GM12878 (cell line): ENCODE data around the gene RASGRF1. TPM values are rescaled to one million over a fixed set of nuclear protein-coding genes. Genes with fewer than 3 reads are reported as not detected.

ENCODE experiments used
- ATAC-seq: fragments of 200-7000 bp; cut with Tn5 transposase; 3 replicates; pipeline ENCODE4 v1.9.1; 2020; ENCODE audit warnings: mild to moderate bottlenecking, moderate library complexity
- BruUV-seq: library from RNA; stranded (reverse); fragments of 400-500 nt; replicated peaks from 2 replicates; lab custom pipeline; 2021; lab: Mats Ljungman, UMichigan
- CTCF ChIA-PET: fragments of 300-600 bp; sonication (Branson Sonifier 250); formaldehyde crosslinking; extraction: SDS; loops from one replicate; lab custom pipeline; 2021; ENCODE audit warnings: inconsistent platforms; lab: Yijun Ruan, JAX
- POLR2A ChIA-PET: fragments of 350-600 bp; formaldehyde crosslinking; extraction: SDS; loops from one replicate; lab custom pipeline; 2021; ENCODE audit warnings: inconsistent platforms; lab: Charles Lee
- RAD21 ChIA-PET: fragments of 300-600 bp; sonication (Branson Sonifier 250); formaldehyde crosslinking; loops from one replicate; lab custom pipeline; 2023; ENCODE audit warnings: antibody characterized with exemption; ENCODE audit not compliant: unreplicated experiment; lab: Charles Lee
- SMC1A ChIA-PET: fragments of 300-600 bp; sonication (Branson Sonifier 250); formaldehyde crosslinking; loops from one replicate; lab custom pipeline; 2023; ENCODE audit not compliant: unreplicated experiment, uncharacterized antibody; lab: Charles Lee
- DNase-seq: peaks from one replicate; pipeline ENCODE4 v3.0.0-alpha.2; 2011; ENCODE audit warnings: low read depth, low spot score
- FAIRE-seq: peaks from 3 replicates; lab custom pipeline; 2011; peaks lifted over from hg19 to GRCh38; lab: Jason Lieb, UNC
- H2AFZ ChIP-seq: 2 replicates; pipeline ENCODE4 v1.6.0; 2011; ENCODE audit warnings: low read depth, low read length, control low read depth; ENCODE audit not compliant: control insufficient read depth
- H3K27ac ChIP-seq: 2 replicates; pipeline ENCODE4 v1.5.1; 2011; ENCODE audit warnings: control low read depth; ENCODE audit not compliant: control insufficient read depth, insufficient read depth
- H3K27me3 ChIP-seq, 2 experiments: replicated peaks in 1 of 2; 2 replicates each; pipeline versions ENCODE4 v1.6.0 to v1.6.1; 2011; ENCODE audit warnings: low read length in 1 of 2; ENCODE audit not compliant: control insufficient read depth in 2 of 2, insufficient read depth in 2 of 2
- H3K36me3 ChIP-seq, 2 experiments: 2 replicates each; pipeline ENCODE4 v1.5.1; 2011; ENCODE audit warnings: low read length in 1 of 2; ENCODE audit not compliant: control insufficient read depth in 2 of 2, insufficient read depth in 2 of 2
- H3K4me1 ChIP-seq: 2 replicates; pipeline ENCODE4 v1.6.1; 2011; ENCODE audit warnings: mild to moderate bottlenecking, low read length, moderate library complexity, mixed read lengths; ENCODE audit not compliant: control insufficient read depth, insufficient read depth
- H3K4me2 ChIP-seq: 2 replicates; pipeline ENCODE4 v1.6.0; 2011; ENCODE audit warnings: control low read depth; ENCODE audit not compliant: control insufficient read depth, insufficient read depth
- H3K4me3 ChIP-seq: fragments of 200-600 bp; sonication (generic); 2 replicates; pipeline ENCODE4 v1.5.1; 2016
- H3K79me2 ChIP-seq: 2 replicates; pipeline ENCODE4 v1.6.0; 2011; ENCODE audit warnings: low read length; ENCODE audit not compliant: control insufficient read depth, insufficient read depth
- H3K9ac ChIP-seq: 2 replicates; pipeline ENCODE4 v1.8.0; 2011; ENCODE audit warnings: low read length, control low read depth, mixed read lengths; ENCODE audit not compliant: control insufficient read depth, insufficient read depth
- H3K9me3 ChIP-seq: replicated peaks from 3 replicates; pipeline ENCODE4 v1.5.1; 2011; ENCODE audit warnings: mild to moderate bottlenecking, low read length; ENCODE audit not compliant: control insufficient read depth, insufficient read depth
- H4K20me1 ChIP-seq: 2 replicates; pipeline ENCODE4 v1.6.0; 2011; ENCODE audit not compliant: control insufficient read depth, insufficient read depth
- BCL11A ChIP-seq: IDR thresholded peaks from 2 replicates; pipeline ENCODE4 v1.6.1; 2011; ENCODE audit warnings: low read depth, low read length
- BRCA1 ChIP-seq: IDR thresholded peaks from 2 replicates; pipeline ENCODE4 v1.6.1; 2011; ENCODE audit warnings: low read depth, low read length, improper control_type of control experiment
- CBFB ChIP-seq: IDR thresholded peaks from 2 replicates; pipeline ENCODE4 v1.6.1; 2016; ENCODE audit warnings: antibody characterized with exemption, low read depth
- CREM ChIP-seq: IDR thresholded peaks from 2 replicates; pipeline ENCODE4 v1.6.1; 2014; ENCODE audit warnings: antibody characterized with exemption, low read depth
- EED ChIP-seq: sonication (generic); IDR thresholded peaks from 2 replicates; pipeline ENCODE4 v1.6.1; 2016; ENCODE audit warnings: antibody characterized with exemption, low read depth
- FOXK2 ChIP-seq: fragments of 450-650 bp; IDR thresholded peaks from 2 replicates; pipeline ENCODE4 v1.6.1; 2017; ENCODE audit warnings: mild to moderate bottlenecking, moderate library complexity
- FOXM1 ChIP-seq: IDR thresholded peaks from 2 replicates; pipeline ENCODE4 v1.6.1; 2012; ENCODE audit warnings: low read depth, mild to moderate bottlenecking, inconsistent platforms, low read length, moderate library complexity
- HDGF ChIP-seq: fragments of 450-650 bp; IDR thresholded peaks from 2 replicates; pipeline ENCODE4 v1.6.1; 2016; ENCODE audit warnings: antibody characterized with exemption
- MEF2A ChIP-seq: IDR thresholded peaks from 2 replicates; pipeline ENCODE4 v1.6.1; 2011; ENCODE audit warnings: low read depth, mild to moderate bottlenecking, low read length, moderate library complexity; ENCODE audit not compliant: insufficient read depth
- NFIC ChIP-seq: IDR thresholded peaks from 2 replicates; pipeline ENCODE4 v1.6.1; 2012; ENCODE audit warnings: low read depth, mild to moderate bottlenecking, inconsistent platforms, low read length, moderate library complexity
- NR2C1 ChIP-seq: fragments of 450-650 bp; IDR thresholded peaks from 2 replicates; pipeline ENCODE4 v1.6.1; 2017; ENCODE audit warnings: antibody characterized with exemption, mild to moderate bottlenecking, moderate library complexity
- POLR2AphosphoS2 ChIP-seq: IDR thresholded peaks from 2 replicates; pipeline ENCODE4 v1.6.1; 2011; ENCODE audit warnings: low read depth, mild to moderate bottlenecking, low read length, improper control_type of control experiment, moderate library complexity
- RBBP5 ChIP-seq: fragments of 200-600 bp; sonication (generic); conservative IDR thresholded peaks from 2 replicates; pipeline ENCODE4 v1.6.1; 2016
- SIN3A ChIP-seq: IDR thresholded peaks from 2 replicates; pipeline ENCODE4 v1.6.1; 2012; ENCODE audit warnings: low read depth, low read length, improper control_type of control experiment
- SMARCA5 ChIP-seq: fragments of 450-650 bp; IDR thresholded peaks from 2 replicates; pipeline ENCODE4 v1.6.1; 2017; ENCODE audit warnings: mild to moderate bottlenecking
- TCF12 ChIP-seq: IDR thresholded peaks from 2 replicates; pipeline ENCODE4 v1.6.1; 2011; ENCODE audit warnings: low read depth, mild to moderate bottlenecking, low read length
- ZBED1 ChIP-seq: IDR thresholded peaks from 2 replicates; pipeline ENCODE4 v1.6.1; 2016; ENCODE audit warnings: borderline replicate concordance
- ZNF274 ChIP-seq: IDR thresholded peaks from one replicate; pipeline ENCODE4 v1.8.0; 2011; ENCODE audit not compliant: insufficient read length, insufficient read depth
- WGBS: methylation state at CpG from one replicate; pipeline ENCODE4 v1.1.6; 2016; ENCODE audit warnings: low lambda C conversion rate; ENCODE audit not compliant: insufficient replicate concordance, insufficient coverage; ENCODE audit errors: missing lambda C conversion rate; 5-methylcytosine and 5-hydroxymethylcytosine counted together
- in situ Hi-C: fragments of 300-500 bp; cut with MboI; formaldehyde crosslinking; loops from 9 replicates; pipeline ENCODE4 v1.14.3; 2018; ENCODE audit warnings: mixed read lengths
- intact Hi-C: fragments of 100-400 bp; cut with micrococcal nuclease; formaldehyde crosslinking; loops from one replicate; pipeline ENCODE4 v1.14.2; 2022; ENCODE audit not compliant: unreplicated experiment
- polyA plus RNA-seq, 11 experiments: library from polyadenylated mRNA; depleted of rRNA in 4 of 11; unstranded in 6 of 11; stranded (reverse) in 5 of 11; fragments of >200 nt; fragmentation: Nextera tagmentation in 4 of 11; fragmentation: Illumina TruSeq in 1 of 11; extraction: Ambion mirVana in 4 of 11; extraction: Trizol in 1 of 11; gene quantifications; 1 replicate in 1 of 11; 2 replicates in 10 of 11; pipeline versions ENCODE4 v1.2.1 to v1.2.3, GENCODE V29; 2011 to 2016; ENCODE audit warnings: inconsistent platforms in 2 of 11, missing spikeins in 2 of 11, low read depth in 1 of 11
- total RNA-seq, 4 experiments: library from RNA; depleted of rRNA in 3 of 4; stranded (reverse); fragments of >200 nt in 3 of 4; fragmentation: Illumina TruSeq in 1 of 4; extraction: Trizol in 1 of 4; gene quantifications; 2 replicates each; pipeline versions ENCODE4 v1.2.1 to v1.2.3, GENCODE V29; 2013 to 2021
- TF ChIP-seq, protein P1 (sequence below): fragments of 150-350 bp; IDR thresholded peaks from 2 replicates; pipeline ENCODE4 v1.6.1; 2016; ENCODE audit warnings: low read depth, low read length

Gene RASGRF1
- total and polyA plus RNA-seq, 10 of the 15 experiments (the other 5 are each of a cell fraction or from before 2014, with no cell fraction given), result 0.20 to 1.9 (median 0.86) TPM

GRCh38 chr15:79068790-79069189 is 21.8 kb downstream of the RASGRF1 start:
- Histone ChIP-seq H3K36me3 (no peaks in the 10 kb centered on the region), H3K9me3 (no peaks in the 10 kb centered on the region), H3K9ac (no peak overlapping the region), H4K20me1 (no peaks in the 10 kb centered on the region), H3K4me1 (no peaks in the 10 kb centered on the region), H3K4me3 (no peak overlapping the region), H3K27ac (no peak overlapping the region), H3K4me2 (no peak overlapping the region), H3K79me2 (no peaks in the 10 kb centered on the region), H2AFZ (no peak overlapping the region), H3K27me3 (peaks cover 0 to 2% of the 10 kb centered on the region in 2 experiments; a peak in 1 of 4 replicates)
- no peak for ATAC-seq
- no TSS peak for BruUV-seq
- ChIA-PET POLR2A (no interaction called here), CTCF (no interaction called here), SMC1A (no interaction called here), RAD21 (no interaction called here)
- WGBS, result 0% methylated on average over 2 of the region's 2 CpGs
- TF ChIP-seq BCL11A (no peak), ZBED1 (no peak)
- intact Hi-C loops, result no loop called here
- FAIRE-seq, result no peak
- no peak for DNase-seq
- in situ Hi-C loops, result no loop called here

DNA sequence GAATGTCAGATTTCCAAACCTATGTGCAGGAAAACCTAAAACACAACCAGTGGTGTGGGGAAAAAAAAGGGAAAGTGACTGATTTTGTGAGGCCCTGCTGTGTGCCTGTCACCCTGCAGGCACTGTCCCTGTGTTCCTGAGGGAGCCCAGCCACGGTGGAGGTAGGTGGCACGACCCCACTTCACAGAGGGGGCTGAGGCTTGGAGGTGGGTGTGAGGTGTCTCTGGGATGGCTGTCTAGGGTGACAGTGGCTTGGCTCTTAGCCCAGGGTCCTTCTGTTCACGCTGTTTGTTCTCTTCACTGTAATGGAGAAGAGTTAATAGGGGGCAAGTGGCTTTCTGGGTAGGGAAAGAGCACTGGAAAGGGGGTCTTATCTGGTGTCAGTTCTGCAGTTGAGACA is 22.6 kb downstream of the RASGRF1 start:
- ChIA-PET SMC1A (no interaction called here), RAD21 (no interaction called here), CTCF (interaction anchor here (0.7 kb wide), 1 partner anchor 39 kb away, joined by 3 read pairs; no protein-coding TSS in a partner anchor), POLR2A (interaction anchor here (0.5 kb wide), 1 partner anchor 38 kb away, joined by 3 read pairs; no protein-coding TSS in a partner anchor)
- Histone ChIP-seq H3K9me3 (no peaks in the 10 kb centered on the region), H3K4me1 (no peaks in the 10 kb centered on the region), H3K4me2 (no peak overlapping the region), H4K20me1 (no peaks in the 10 kb centered on the region), H3K36me3 (no peaks in the 10 kb centered on the region), H3K27me3 (peaks cover 0 to 2% of the 10 kb centered on the region in 2 experiments; a peak in 1 of 4 replicates), H3K9ac (no peak overlapping the region), H3K27ac (no peak overlapping the region), H2AFZ (no peak overlapping the region), H3K79me2 (no peaks in the 10 kb centered on the region), H3K4me3 (no peak overlapping the region)
- no TSS peak for BruUV-seq
- no peak for ATAC-seq
- intact Hi-C loops (no loop called here), in situ Hi-C loops (no loop called here)
- no peak for FAIRE-seq
- no peak for DNase-seq
- 13% methylated on average over 3 of the region's 3 CpGs for WGBS
- TF ChIP-seq SIN3A (no peak), NFIC (no peak), NR2C1 (no peak), FOXM1 (no peak), SMARCA5 (no peak), BRCA1 (no peak), EED (no peak), POLR2AphosphoS2 (no peak), RBBP5 (no peak), FOXK2 (no peak), CBFB (no peak), TCF12 (no peak), CREM (no peak), MEF2A (no peak), HDGF (no peak), ZNF274 (no peak)
- TF ChIP-seq, protein P1, sequence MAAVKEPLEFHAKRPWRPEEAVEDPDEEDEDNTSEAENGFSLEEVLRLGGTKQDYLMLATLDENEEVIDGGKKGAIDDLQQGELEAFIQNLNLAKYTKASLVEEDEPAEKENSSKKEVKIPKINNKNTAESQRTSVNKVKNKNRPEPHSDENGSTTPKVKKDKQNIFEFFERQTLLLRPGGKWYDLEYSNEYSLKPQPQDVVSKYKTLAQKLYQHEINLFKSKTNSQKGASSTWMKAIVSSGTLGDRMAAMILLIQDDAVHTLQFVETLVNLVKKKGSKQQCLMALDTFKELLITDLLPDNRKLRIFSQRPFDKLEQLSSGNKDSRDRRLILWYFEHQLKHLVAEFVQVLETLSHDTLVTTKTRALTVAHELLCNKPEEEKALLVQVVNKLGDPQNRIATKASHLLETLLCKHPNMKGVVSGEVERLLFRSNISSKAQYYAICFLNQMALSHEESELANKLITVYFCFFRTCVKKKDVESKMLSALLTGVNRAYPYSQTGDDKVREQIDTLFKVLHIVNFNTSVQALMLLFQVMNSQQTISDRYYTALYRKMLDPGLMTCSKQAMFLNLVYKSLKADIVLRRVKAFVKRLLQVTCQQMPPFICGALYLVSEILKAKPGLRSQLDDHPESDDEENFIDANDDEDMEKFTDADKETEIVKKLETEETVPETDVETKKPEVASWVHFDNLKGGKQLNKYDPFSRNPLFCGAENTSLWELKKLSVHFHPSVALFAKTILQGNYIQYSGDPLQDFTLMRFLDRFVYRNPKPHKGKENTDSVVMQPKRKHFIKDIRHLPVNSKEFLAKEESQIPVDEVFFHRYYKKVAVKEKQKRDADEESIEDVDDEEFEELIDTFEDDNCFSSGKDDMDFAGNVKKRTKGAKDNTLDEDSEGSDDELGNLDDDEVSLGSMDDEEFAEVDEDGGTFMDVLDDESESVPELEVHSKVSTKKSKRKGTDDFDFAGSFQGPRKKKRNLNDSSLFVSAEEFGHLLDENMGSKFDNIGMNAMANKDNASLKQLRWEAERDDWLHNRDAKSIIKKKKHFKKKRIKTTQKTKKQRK, result no peak
